Peyer's patch (tissue), 4 donors: ENCODE measurements around the gene NOS1AP. TPM values are rescaled to one million over a fixed set of nuclear protein-coding genes. Genes with fewer than 3 reads are reported as not detected.

Experiments used
- DNase-seq, 3 donors: peaks; one replicate each; pipeline ENCODE4 v3.0.0-alpha.2; 2017 to 2019
- H3K27ac ChIP-seq, 4 donors: fragments of 200-600 bp; sonication (generic); one replicate each; pipeline ENCODE4 v1.5.1; 2016 to 2019
- H3K27me3 ChIP-seq, 2 donors: fragments of 200-600 bp; sonication (generic); one replicate each; pipeline ENCODE4 v1.5.1; 2019
- H3K36me3 ChIP-seq, 3 donors: fragments of 200-600 bp; sonication (generic); one replicate each; pipeline ENCODE4 v1.5.1; 2016 to 2019
- H3K4me1 ChIP-seq, 4 donors: fragments of 200-600 bp; sonication (generic); one replicate each; pipeline ENCODE4 v1.5.1; 2016 to 2019
- H3K4me3 ChIP-seq, 4 donors: fragments of 200-600 bp; sonication (generic); 1 replicate in 3 of 4; 2 replicates in 1 of 4; pipeline ENCODE4 v1.5.1; 2016 to 2019; ENCODE audit warnings: mild to moderate bottlenecking in 1 of 4
- H3K9me3 ChIP-seq, 4 donors: fragments of 200-600 bp; sonication (generic); one replicate each; pipeline ENCODE4 v1.5.1; 2016 to 2019; ENCODE audit warnings: mild to moderate bottlenecking in 1 of 4
- CTCF ChIP-seq, 6 experiments: fragments of 450-650 bp in 4 of 6; fragments of 200-600 bp in 2 of 6; sonication (generic) in 1 of 6; IDR thresholded peaks; one replicate each; pipeline ENCODE4 v1.5.1; 2017 to 2019; ENCODE audit warnings: antibody characterized with exemption in 6 of 6, mild to moderate bottlenecking in 3 of 6, moderate library complexity in 1 of 6
- POLR2A ChIP-seq, 2 donors: fragments of 450-650 bp; IDR thresholded peaks; one replicate each; pipeline ENCODE4 v1.5.1; 2017; ENCODE audit warnings: antibody characterized with exemption in 2 of 2, mild to moderate bottlenecking in 2 of 2, moderate library complexity in 2 of 2
- total RNA-seq, 4 donors: library from RNA; depleted of rRNA; stranded (reverse); fragments of >200 nt; gene quantifications; one replicate each; pipeline ENCODE4 v1.1.0, GENCODE V29; 2016

Gene NOS1AP
- total RNA-seq, 4 donors from 2014 or later: 6.3 to 18.5 (median 11.9) TPM

DNA sequence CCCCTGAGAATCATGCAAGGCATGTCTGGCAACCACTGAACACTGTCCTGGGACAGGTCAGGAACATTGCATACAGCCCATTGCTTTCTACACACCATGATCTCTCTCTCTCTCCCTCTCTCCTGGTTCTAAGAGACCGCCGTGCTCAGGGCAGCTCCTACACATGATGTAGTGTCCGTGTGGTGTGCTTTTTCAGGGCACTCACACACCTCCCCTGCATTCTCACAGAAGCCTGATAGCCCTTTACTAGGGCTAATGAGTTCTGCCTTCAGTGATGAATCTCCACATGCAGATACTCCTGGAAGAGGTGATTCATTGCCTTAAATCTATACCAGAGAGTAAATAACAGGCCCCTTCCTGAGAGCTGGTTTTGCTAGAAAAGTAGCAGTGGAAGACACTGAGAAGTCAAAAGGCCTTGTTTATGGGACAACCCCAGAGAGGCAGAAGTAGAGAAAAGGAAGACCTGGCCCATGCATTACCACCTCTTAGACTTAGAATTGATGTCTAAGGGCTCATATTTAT lies 38.7 kb upstream of the NOS1AP start:
- Histone ChIP-seq H3K36me3 (no peaks in the 10 kb centered on the region), H3K4me3 (no peak overlapping the region), H3K27ac (no peak overlapping the region), H3K4me1 (no peaks in the 10 kb centered on the region), H3K27me3 (no peaks in the 10 kb centered on the region), H3K9me3 (no peaks in the 10 kb centered on the region)
- TF ChIP-seq CTCF (IDR thresholded peaks at IDR 0.05) (no peak), POLR2A (IDR thresholded peaks at IDR 0.05) (no peak)
- no peak for DNase-seq

- H3K9me3 ChIP-seq: no peaks in the 10 kb centered on the region
- no peak for DNase-seq
- no peaks in the 10 kb centered on the region for H3K27me3 ChIP-seq
- no peak overlapping the region for H3K27ac ChIP-seq
- H3K36me3 ChIP-seq: no peaks in the 10 kb centered on the region
- no peak for TF ChIP-seq POLR2A (IDR thresholded peaks at IDR 0.05)
- no peak for TF ChIP-seq CTCF (IDR thresholded peaks at IDR 0.05)
- H3K4me1 ChIP-seq: no peaks in the 10 kb centered on the region
- no peak overlapping the region for H3K4me3 ChIP-seq
Measured at GRCh38 chr1:162033428-162033827, 36.1 kb upstream of the NOS1AP start.

DNA sequence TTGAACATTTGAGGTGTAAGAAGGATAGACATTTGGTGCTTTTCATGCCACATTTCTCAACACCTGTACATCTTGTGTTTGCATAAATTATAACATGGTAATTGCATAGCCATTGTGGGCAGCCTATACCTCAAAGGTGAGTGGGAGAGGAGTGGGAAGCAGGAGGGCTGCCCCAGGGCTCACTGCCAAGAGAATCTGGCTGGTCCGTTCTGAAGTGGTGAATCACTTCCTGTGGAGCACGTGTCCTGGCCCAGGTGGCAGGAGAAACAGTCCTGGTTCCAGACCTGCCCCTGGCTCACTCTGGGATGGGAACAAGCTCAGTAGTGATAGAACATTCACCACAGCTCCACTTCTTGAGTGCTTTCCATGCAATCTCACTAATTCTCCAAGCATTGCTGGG lies 34.2 kb upstream of the NOS1AP start:
- TF ChIP-seq CTCF (IDR thresholded peaks at IDR 0.05): no peak
- TF ChIP-seq POLR2A (IDR thresholded peaks at IDR 0.05): no peak
- Histone ChIP-seq H3K4me3 (no peak overlapping the region), H3K36me3 (no peaks in the 10 kb centered on the region), H3K27ac (no peak overlapping the region), H3K4me1 (no peaks in the 10 kb centered on the region), H3K9me3 (no peaks in the 10 kb centered on the region), H3K27me3 (no peaks in the 10 kb centered on the region)
- no peak for DNase-seq

- TF ChIP-seq CTCF (IDR thresholded peaks at IDR 0.05) (no peak), POLR2A (IDR thresholded peaks at IDR 0.05) (no peak)
- no peaks in the 10 kb centered on the region for H3K9me3 ChIP-seq
- H3K4me1 ChIP-seq: no peaks in the 10 kb centered on the region
- H3K27ac ChIP-seq: no peak overlapping the region
- no peak for DNase-seq
- H3K36me3 ChIP-seq: no peaks in the 10 kb centered on the region
- H3K4me3 ChIP-seq: no peak overlapping the region
- no peaks in the 10 kb centered on the region for H3K27me3 ChIP-seq
Measured at GRCh38 chr1:162036163-162036562, 33.3 kb upstream of the NOS1AP start.

- no peaks in the 10 kb centered on the region for H3K36me3 ChIP-seq
- TF ChIP-seq CTCF (IDR thresholded peaks at IDR 0.05): no peak
- no peak for TF ChIP-seq POLR2A (IDR thresholded peaks at IDR 0.05)
- H3K9me3 ChIP-seq: no peaks in the 10 kb centered on the region
- H3K4me3 ChIP-seq: no peak overlapping the region
- DNase-seq: no peak
- H3K4me1 ChIP-seq: no peaks in the 10 kb centered on the region
- no peak overlapping the region for H3K27ac ChIP-seq
- H3K27me3 ChIP-seq: no peaks in the 10 kb centered on the region
Measured at GRCh38 chr1:162038624-162039023, 30.9 kb upstream of the NOS1AP start.

DNA sequence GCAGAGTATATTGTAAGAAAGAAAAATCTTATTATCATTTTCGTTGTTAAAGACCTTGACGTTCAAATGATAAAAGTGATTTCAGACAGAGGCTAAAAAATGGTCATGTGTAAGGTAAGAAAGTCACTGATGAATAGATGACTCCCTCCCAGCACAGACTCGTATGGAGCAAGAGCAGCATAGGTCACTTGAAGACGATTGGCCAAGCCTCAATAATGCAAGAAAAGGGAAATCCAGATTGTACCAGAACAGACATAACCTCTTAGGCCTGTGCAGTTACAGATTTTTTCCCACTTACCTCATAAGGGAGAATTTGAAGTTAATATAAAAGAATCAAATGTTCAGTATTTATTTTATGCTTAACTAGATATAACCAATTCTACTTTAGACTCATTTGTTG lies 29.5 kb upstream of the NOS1AP start:
- no peak overlapping the region for H3K4me3 ChIP-seq
- TF ChIP-seq CTCF (IDR thresholded peaks at IDR 0.05) (no peak), POLR2A (IDR thresholded peaks at IDR 0.05) (no peak)
- no peaks in the 10 kb centered on the region for H3K4me1 ChIP-seq
- no peaks in the 10 kb centered on the region for H3K27me3 ChIP-seq
- no peak overlapping the region for H3K27ac ChIP-seq
- no peaks in the 10 kb centered on the region for H3K36me3 ChIP-seq
- no peak for DNase-seq
- H3K9me3 ChIP-seq: no peaks in the 10 kb centered on the region
